DND-41 (cell line): ENCODE measurements around the gene DACH1.

Experiments
- CTCF ChIP-seq: IDR thresholded peaks from 2 replicates; pipeline ENCODE4 v1.5.1; 2012; ENCODE audit warnings: borderline replicate concordance, low read length, moderate library complexity, mild to moderate bottlenecking; ENCODE audit not compliant: poor library complexity, severe bottlenecking; ENCODE audit errors: extremely low read depth
- EZH2 ChIP-seq: IDR thresholded peaks from 3 replicates; pipeline ENCODE4 v1.6.1; 2012; ENCODE audit warnings: borderline replicate concordance, low read depth, mild to moderate bottlenecking, moderate library complexity, low read length, inconsistent platforms; ENCODE audit not compliant: severe bottlenecking

DNA sequence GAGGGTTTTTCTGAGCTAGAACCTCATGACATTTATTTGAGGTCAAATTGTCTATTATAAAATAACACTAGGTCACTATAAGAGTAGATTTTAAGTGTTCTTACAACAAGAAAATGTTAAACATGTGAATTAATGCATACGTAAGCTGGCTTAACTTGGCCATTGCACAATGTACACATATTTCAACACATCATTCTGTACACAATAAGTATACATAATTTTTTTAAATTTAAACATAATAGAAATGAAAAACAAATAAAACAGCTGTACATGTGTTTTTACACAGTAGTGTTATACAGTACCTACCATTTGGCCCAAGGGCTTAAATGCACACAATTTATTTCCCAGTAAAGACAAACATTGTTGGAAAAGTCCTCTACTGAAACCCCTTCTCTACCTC, 269.9 kb downstream of the DACH1 start:
- TF ChIP-seq CTCF (no peak), EZH2 (no peak)
